Type B pancreatic cell (in vitro differentiated cells): ENCODE data around the gene KCND2. TPM values are rescaled to one million over a fixed set of nuclear protein-coding genes. Genes with fewer than 3 reads are reported as not detected.

ENCODE experiments used
- DNase-seq: peaks from one replicate; pipeline ENCODE4 v3.0.0; 2021; ENCODE audit warnings: mixed read lengths; ENCODE audit not compliant: unreplicated experiment; ENCODE audit errors: extremely low spot score
- H3K27ac Mint-ChIP-seq: 2 replicates; pipeline ENCODE4 v1.8.0; 2021; ENCODE audit warnings: mild to moderate bottlenecking, mixed read lengths
- H3K27me3 Mint-ChIP-seq: 2 replicates; pipeline ENCODE4 v1.8.0; 2021; ENCODE audit warnings: mixed read lengths
- H3K36me3 Mint-ChIP-seq: 2 replicates; pipeline ENCODE4 v1.8.0; 2021; ENCODE audit warnings: mixed read lengths
- H3K4me1 Mint-ChIP-seq: one replicate; pipeline ENCODE4 v1.8.0; 2021; ENCODE audit warnings: mixed read lengths; ENCODE audit not compliant: unreplicated experiment
- H3K4me3 Mint-ChIP-seq: 2 replicates; pipeline ENCODE4 v1.8.0; 2021; ENCODE audit warnings: mild to moderate bottlenecking, mixed read lengths
- H3K9me3 Mint-ChIP-seq: 2 replicates; pipeline ENCODE4 v1.8.0; 2021; ENCODE audit warnings: mixed read lengths
- CTCF ChIP-seq: fragments of 200-600 bp; sonication (generic); conservative IDR thresholded peaks from 2 replicates; pipeline ENCODE4 v1.5.0; 2021; ENCODE audit warnings: antibody characterized with exemption, mild to moderate bottlenecking
- total RNA-seq: library from RNA; stranded (reverse); gene quantifications from 2 replicates; pipeline ENCODE4 v1.2.1, GENCODE V29; 2021; ENCODE audit warnings: low replicate concordance

Gene KCND2
- total RNA-seq, 1 donor from 2014 or later: 3.2 TPM

GRCh38 chr7:120337308-120337907 is 64.4 kb downstream of the KCND2 start:
- DNase-seq: no peak
- no peaks in the 10 kb centered on the region for H3K27me3 Mint-ChIP-seq
- TF ChIP-seq CTCF: peak; percentile 80
- H3K27ac Mint-ChIP-seq: no peak overlapping the region
- no peaks in the 10 kb centered on the region for H3K9me3 Mint-ChIP-seq
- H3K4me3 Mint-ChIP-seq: no peak overlapping the region
- H3K36me3 Mint-ChIP-seq: no peaks in the 10 kb centered on the region
- H3K4me1 Mint-ChIP-seq: no peaks in the 10 kb centered on the region

DNA sequence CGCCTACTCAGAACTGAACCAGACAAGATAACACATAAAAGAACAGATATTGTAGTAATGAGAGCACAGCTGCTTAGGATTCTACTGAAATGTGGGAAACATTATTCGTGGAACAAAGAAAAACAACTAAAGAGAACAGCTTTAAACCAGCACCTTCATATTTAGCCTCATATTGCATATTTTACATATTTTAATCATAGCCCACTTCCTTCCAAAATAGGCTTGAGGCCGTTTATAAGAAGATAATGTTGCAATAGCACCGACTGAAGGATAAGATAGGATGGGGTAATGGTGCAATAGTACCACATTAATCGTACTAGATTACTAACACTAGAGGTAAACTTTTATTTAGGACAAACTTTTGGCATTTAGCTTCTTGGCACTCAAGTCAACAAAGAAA is 71.3 kb downstream of the KCND2 start:
- Mint-ChIP-seq H3K27ac (no peak overlapping the region), H3K36me3 (no peaks in the 10 kb centered on the region), H3K9me3 (no peaks in the 10 kb centered on the region), H3K4me1 (no peaks in the 10 kb centered on the region), H3K27me3 (no peaks in the 10 kb centered on the region), H3K4me3 (no peak overlapping the region)
- DNase-seq: no peak
- no peak for TF ChIP-seq CTCF

DNA sequence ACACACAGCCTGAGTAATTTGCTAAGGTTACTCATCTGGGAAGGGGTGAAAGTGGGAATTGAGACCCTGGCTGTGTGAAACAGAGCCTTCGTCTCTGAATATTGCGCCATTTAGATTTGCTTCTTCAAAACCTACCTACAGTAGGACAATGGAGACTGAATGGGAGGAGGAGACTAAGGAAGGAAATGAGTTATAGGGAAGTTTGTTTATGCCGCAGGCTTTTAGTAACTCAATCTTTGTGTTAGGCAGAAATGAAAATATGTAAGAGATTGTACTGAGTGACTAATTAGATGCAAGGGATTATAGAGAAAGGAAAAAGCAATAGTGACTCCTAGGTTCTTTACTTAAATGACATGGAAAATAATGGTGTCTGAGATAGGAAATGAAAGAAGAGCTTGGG is 80.2 kb downstream of the KCND2 start:
- Mint-ChIP-seq H3K4me1 (no peaks in the 10 kb centered on the region), H3K27ac (no peak overlapping the region), H3K4me3 (no peak overlapping the region), H3K9me3 (no peaks in the 10 kb centered on the region), H3K36me3 (no peaks in the 10 kb centered on the region), H3K27me3 (no peaks in the 10 kb centered on the region)
- no peak for DNase-seq
- no peak for TF ChIP-seq CTCF

DNA sequence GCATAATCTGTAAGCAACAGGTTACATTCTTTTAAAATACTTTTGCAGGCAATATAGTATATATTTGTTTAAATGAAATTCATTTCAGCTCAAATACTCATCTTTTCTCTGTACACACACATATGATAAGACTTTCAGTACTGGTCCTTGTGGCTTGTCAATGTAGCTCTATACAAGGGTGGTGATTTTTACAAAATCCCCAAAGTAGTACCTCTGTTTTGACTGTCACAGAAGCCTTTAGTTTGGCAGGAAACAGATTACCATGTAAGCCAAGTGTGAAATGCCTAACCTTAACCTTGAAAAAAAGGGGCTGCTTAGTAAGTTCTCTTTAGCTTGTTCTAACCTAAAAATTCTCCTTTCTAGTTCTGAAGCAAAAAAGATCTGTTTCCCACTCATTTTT is 87.9 kb downstream of the KCND2 start:
- Mint-ChIP-seq H3K4me3 (no peak overlapping the region), H3K27me3 (no peaks in the 10 kb centered on the region)
- DNase-seq: no peak

DNA sequence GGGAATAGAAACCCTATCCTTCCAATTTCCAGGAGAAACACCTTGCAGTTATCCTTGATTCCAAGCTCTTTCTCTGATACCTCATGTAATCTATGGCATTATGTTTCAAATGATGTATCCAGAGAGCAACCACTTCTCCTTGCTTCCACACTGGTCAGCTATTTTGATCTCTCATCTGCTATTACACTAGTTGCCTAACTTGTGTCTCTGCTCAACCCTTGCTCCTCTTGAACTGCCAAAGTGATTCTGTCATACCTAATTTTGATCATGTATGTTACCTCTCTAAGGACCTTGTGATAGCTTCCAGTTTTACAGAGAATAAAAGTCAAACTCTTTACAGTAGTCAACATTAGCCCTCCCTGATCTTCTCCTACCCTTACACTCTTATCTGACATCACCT is 90.4 kb downstream of the KCND2 start:
- no peaks in the 10 kb centered on the region for H3K4me1 Mint-ChIP-seq

More for the DNA sequence above, 87.9 kb downstream of the KCND2 start:
- H3K9me3 Mint-ChIP-seq: no peaks in the 10 kb centered on the region
- H3K36me3 Mint-ChIP-seq: no peaks in the 10 kb centered on the region
- H3K27ac Mint-ChIP-seq: no peak overlapping the region
- no peak for TF ChIP-seq CTCF
- H3K4me1 Mint-ChIP-seq: no peaks in the 10 kb centered on the region

More for the DNA sequence above, 90.4 kb downstream of the KCND2 start:
- Mint-ChIP-seq H3K9me3 (no peaks in the 10 kb centered on the region), H3K36me3 (no peaks in the 10 kb centered on the region), H3K27ac (no peak overlapping the region), H3K27me3 (no peaks in the 10 kb centered on the region), H3K4me3 (no peak overlapping the region)
- no peak for DNase-seq
- no peak for TF ChIP-seq CTCF
